ENCODE measurements around the gene HOXB7.

GRCh38 chr17:48592577-48592976 lies 18.2 kb downstream of the HOXB7 start:
- TF ChIP-seq CTCF (IDR thresholded peaks at IDR 0.05) (no peak), POLR2A (IDR thresholded peaks at IDR 0.05) (no peak)
